Mammary epithelial cell (primary cell): ENCODE measurements around the gene EXOC4.

Experiments used
- EZH2 ChIP-seq: IDR thresholded peaks from 2 replicates; pipeline ENCODE4 v1.6.1; 2012; ENCODE audit warnings: low read length, inconsistent platforms, borderline replicate concordance
- TF ChIP-seq, protein P1 (sequence below), 2 donors: IDR thresholded peaks in 1 of 2; conservative IDR thresholded peaks in 1 of 2; 2 replicates each; pipeline ENCODE4 v1.5.1; 2011 to 2012; ENCODE audit warnings: inconsistent platforms in 2 of 2, low read length in 2 of 2, mild to moderate bottlenecking in 2 of 2, control low read depth in 1 of 2, low read depth in 1 of 2; ENCODE audit not compliant: insufficient read depth in 1 of 2; ENCODE audit errors: extremely low read depth in 1 of 2

GRCh38 chr7:133478591-133479135 lies 225.8 kb downstream of the EXOC4 start:
- TF ChIP-seq, protein P1, sequence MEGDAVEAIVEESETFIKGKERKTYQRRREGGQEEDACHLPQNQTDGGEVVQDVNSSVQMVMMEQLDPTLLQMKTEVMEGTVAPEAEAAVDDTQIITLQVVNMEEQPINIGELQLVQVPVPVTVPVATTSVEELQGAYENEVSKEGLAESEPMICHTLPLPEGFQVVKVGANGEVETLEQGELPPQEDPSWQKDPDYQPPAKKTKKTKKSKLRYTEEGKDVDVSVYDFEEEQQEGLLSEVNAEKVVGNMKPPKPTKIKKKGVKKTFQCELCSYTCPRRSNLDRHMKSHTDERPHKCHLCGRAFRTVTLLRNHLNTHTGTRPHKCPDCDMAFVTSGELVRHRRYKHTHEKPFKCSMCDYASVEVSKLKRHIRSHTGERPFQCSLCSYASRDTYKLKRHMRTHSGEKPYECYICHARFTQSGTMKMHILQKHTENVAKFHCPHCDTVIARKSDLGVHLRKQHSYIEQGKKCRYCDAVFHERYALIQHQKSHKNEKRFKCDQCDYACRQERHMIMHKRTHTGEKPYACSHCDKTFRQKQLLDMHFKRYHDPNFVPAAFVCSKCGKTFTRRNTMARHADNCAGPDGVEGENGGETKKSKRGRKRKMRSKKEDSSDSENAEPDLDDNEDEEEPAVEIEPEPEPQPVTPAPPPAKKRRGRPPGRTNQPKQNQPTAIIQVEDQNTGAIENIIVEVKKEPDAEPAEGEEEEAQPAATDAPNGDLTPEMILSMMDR (conservative IDR thresholded peaks at IDR 0.05 in 1 of 2, IDR thresholded peaks at IDR 0.05 in 1 of 2; ENCODE audit: extremely low read depth in 1 of 2, insufficient read depth in 1 of 2, low read depth in 1 of 2, low read length in 2 of 2): no peak
- TF ChIP-seq EZH2: no peak
